ENCODE data around the gene FHIT. TPM values are rescaled to one million over a fixed set of nuclear protein-coding genes. Genes with fewer than 3 reads are reported as not detected.

Gene FHIT
- total and polyA plus RNA-seq, 2 donors from 2014 or later = 20.2 to 61.2 TPM

DNA sequence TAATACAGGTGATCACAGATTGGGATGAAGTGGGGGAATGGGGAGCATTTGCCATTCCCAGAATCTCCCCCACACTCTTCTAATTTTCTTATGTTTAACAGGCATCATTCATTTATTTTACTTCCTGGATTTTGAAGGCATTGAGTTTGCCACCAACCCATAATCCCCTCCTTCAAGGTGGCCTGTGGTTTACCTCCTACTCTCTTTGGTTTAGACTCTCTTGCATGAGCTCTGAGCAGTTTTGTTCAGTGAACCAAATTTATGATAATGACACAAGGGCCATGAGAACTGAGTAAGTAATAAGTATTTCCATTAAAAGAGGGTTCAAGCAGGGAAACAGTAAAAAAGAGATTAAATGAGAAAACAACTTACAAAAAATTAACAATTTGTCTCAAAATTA lies 1498.3 kb downstream of the FHIT start:
- Histone ChIP-seq H3K9me3 (ENCODE audit: control insufficient read depth in 2 of 3, insufficient read depth in 1 of 3, low read length in 3 of 3) (no peaks in the 10 kb centered on the region), H3K4me1 (ENCODE audit: control insufficient read depth in 2 of 3, insufficient read depth in 2 of 3, low read depth in 1 of 3, low read length in 3 of 3) (no peaks in the 10 kb centered on the region), H3K27ac (ENCODE audit: low read depth in 2 of 2, low read length in 2 of 2) (no peak overlapping the region), H3K36me3 (ENCODE audit: control insufficient read depth in 2 of 3, insufficient read depth in 3 of 3, low read length in 3 of 3) (no peaks in the 10 kb centered on the region), H3K4me3 (ENCODE audit: low read length in 3 of 3) (no peak overlapping the region), H3K27me3 (ENCODE audit: control insufficient read depth, insufficient read depth, low read length) (no peaks in the 10 kb centered on the region), H3K9ac (ENCODE audit: low read length in 3 of 3) (no peak overlapping the region)
- intact Hi-C loops (cut with DNase I) = no loop called here
- TF ChIP-seq, protein P1, sequence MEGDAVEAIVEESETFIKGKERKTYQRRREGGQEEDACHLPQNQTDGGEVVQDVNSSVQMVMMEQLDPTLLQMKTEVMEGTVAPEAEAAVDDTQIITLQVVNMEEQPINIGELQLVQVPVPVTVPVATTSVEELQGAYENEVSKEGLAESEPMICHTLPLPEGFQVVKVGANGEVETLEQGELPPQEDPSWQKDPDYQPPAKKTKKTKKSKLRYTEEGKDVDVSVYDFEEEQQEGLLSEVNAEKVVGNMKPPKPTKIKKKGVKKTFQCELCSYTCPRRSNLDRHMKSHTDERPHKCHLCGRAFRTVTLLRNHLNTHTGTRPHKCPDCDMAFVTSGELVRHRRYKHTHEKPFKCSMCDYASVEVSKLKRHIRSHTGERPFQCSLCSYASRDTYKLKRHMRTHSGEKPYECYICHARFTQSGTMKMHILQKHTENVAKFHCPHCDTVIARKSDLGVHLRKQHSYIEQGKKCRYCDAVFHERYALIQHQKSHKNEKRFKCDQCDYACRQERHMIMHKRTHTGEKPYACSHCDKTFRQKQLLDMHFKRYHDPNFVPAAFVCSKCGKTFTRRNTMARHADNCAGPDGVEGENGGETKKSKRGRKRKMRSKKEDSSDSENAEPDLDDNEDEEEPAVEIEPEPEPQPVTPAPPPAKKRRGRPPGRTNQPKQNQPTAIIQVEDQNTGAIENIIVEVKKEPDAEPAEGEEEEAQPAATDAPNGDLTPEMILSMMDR (IDR thresholded peaks at IDR 0.05; ENCODE audit: borderline replicate concordance, extremely low read depth, insufficient read depth) = no peak
- FAIRE-seq = no peak
- DNase-seq = no peak

DNA sequence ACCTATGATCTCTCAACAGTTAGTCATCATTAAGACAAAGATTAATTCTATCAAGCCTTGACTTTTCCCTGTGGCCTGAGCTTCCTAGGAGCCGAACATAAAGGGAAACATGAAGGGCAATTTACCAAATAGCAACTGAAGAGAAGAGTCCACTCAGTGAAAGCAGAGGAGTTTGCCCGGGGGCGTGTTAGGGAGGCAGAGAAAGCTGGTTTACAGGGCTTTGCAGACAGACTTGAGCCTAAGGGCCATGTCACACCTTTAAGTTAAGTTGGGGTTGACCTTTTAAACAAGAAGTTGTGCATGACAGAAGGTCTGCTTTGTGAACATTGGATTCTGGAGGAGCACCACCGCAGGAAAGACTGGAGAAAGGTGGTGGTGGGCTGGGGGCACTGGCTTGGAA lies 1499.6 kb downstream of the FHIT start:
- H3K9me3 ChIP-seq (ENCODE audit: control insufficient read depth in 2 of 3, insufficient read depth in 1 of 3, low read length in 3 of 3) = no peaks in the 10 kb centered on the region
- H3K27me3 ChIP-seq (ENCODE audit: control insufficient read depth, insufficient read depth, low read length) = no peaks in the 10 kb centered on the region
- H3K9ac ChIP-seq (ENCODE audit: low read length in 3 of 3) = no peak overlapping the region
- no peak overlapping the region for H3K27ac ChIP-seq (ENCODE audit: low read depth in 2 of 2, low read length in 2 of 2)
- TF ChIP-seq, protein P1 (IDR thresholded peaks at IDR 0.05; ENCODE audit: borderline replicate concordance, extremely low read depth, insufficient read depth) = no peak
- no peaks in the 10 kb centered on the region for H3K36me3 ChIP-seq (ENCODE audit: control insufficient read depth in 2 of 3, insufficient read depth in 3 of 3, low read length in 3 of 3)
- no peak for FAIRE-seq
- intact Hi-C loops (cut with DNase I) = no loop called here
- no peak for DNase-seq
- H3K4me1 ChIP-seq (ENCODE audit: control insufficient read depth in 2 of 3, insufficient read depth in 2 of 3, low read depth in 1 of 3, low read length in 3 of 3) = no peaks in the 10 kb centered on the region
- H3K4me3 ChIP-seq (ENCODE audit: low read length in 3 of 3) = no peak overlapping the region

DNA sequence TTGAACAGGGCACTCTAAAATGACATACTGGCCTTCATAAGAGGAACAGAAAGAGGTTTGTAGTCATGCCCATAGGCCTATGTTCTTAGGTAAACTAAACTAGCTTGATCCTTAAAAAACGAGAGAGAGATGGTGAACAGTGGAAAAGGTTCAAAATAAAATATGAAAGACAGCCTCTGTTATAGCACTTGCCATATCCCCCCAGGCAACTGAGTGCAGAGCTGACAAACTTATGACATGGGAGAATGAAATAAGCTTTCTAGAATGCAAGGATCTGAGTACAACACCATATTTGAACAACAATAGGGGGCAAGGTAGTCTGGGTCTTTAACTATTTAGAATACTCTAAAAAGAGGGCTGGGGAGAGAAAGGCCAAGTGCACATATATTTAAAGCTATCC lies 1500.9 kb downstream of the FHIT start:
- H3K27ac ChIP-seq (ENCODE audit: low read depth in 2 of 2, low read length in 2 of 2) = no peak overlapping the region
- no peaks in the 10 kb centered on the region for H3K4me1 ChIP-seq (ENCODE audit: control insufficient read depth in 2 of 3, insufficient read depth in 2 of 3, low read depth in 1 of 3, low read length in 3 of 3)
- no peak for DNase-seq
- no peak for FAIRE-seq
- no peaks in the 10 kb centered on the region for H3K27me3 ChIP-seq (ENCODE audit: control insufficient read depth, insufficient read depth, low read length)
- intact Hi-C loops (cut with DNase I) = no loop called here
- no peaks in the 10 kb centered on the region for H3K9me3 ChIP-seq (ENCODE audit: control insufficient read depth in 2 of 3, insufficient read depth in 1 of 3, low read length in 3 of 3)
- H3K9ac ChIP-seq (ENCODE audit: low read length in 3 of 3) = no peak overlapping the region
- H3K4me3 ChIP-seq (ENCODE audit: low read length in 3 of 3) = no peak overlapping the region
- TF ChIP-seq, protein P1 (IDR thresholded peaks at IDR 0.05; ENCODE audit: borderline replicate concordance, extremely low read depth, insufficient read depth) = no peak
- H3K36me3 ChIP-seq (ENCODE audit: control insufficient read depth in 2 of 3, insufficient read depth in 3 of 3, low read length in 3 of 3) = no peaks in the 10 kb centered on the region

DNA sequence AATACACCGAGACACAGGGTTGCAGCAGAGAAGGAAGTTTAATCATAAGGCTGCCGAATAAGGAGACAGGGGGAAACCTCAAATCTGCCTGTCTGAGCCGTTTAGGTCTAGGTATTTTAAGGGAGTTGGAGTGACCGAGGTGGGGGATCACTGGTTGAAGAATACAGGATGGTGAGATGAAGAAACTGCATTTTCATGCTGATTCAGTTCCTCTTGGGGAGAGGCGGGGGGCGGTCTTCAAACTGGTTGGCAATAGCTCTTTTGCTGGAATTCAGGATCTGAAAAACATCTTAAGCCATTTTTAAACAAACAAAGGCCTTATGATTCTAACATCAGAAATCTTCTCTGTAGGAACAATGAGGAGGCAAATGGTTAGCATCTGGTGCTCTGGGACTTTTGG lies 1502.0 kb downstream of the FHIT start:
- TF ChIP-seq, protein P1 (IDR thresholded peaks at IDR 0.05; ENCODE audit: borderline replicate concordance, extremely low read depth, insufficient read depth) = no peak
- H3K9me3 ChIP-seq (ENCODE audit: control insufficient read depth in 2 of 3, insufficient read depth in 1 of 3, low read length in 3 of 3) = no peaks in the 10 kb centered on the region
- H3K9ac ChIP-seq (ENCODE audit: low read length in 3 of 3) = no peak overlapping the region
- H3K4me1 ChIP-seq (ENCODE audit: control insufficient read depth in 2 of 3, insufficient read depth in 2 of 3, low read depth in 1 of 3, low read length in 3 of 3) = no peaks in the 10 kb centered on the region
- no peak overlapping the region for H3K27ac ChIP-seq (ENCODE audit: low read depth in 2 of 2, low read length in 2 of 2)
- FAIRE-seq = no peak
- intact Hi-C loops (cut with DNase I) = no loop called here
- DNase-seq = no peak
- no peak overlapping the region for H3K4me3 ChIP-seq (ENCODE audit: low read length in 3 of 3)
- no peaks in the 10 kb centered on the region for H3K36me3 ChIP-seq (ENCODE audit: control insufficient read depth in 2 of 3, insufficient read depth in 3 of 3, low read length in 3 of 3)
- no peaks in the 10 kb centered on the region for H3K27me3 ChIP-seq (ENCODE audit: control insufficient read depth, insufficient read depth, low read length)

Data from kidney (tissue), 14 donors.